Measurements from ENCODE around the gene MEG3. TPM values are rescaled to one million over a fixed set of nuclear protein-coding genes. Genes with fewer than 3 reads are reported as not detected.

Gene MEG3
- total RNA-seq, 1 experiment from 2014 or later: not detected

GRCh38 chr14:100819453-100819828 lies 6.5 kb upstream of the MEG3 start:
- Histone ChIP-seq H3K36me3 (ENCODE audit: low read depth) (no peaks in the 10 kb centered on the region), H3K4me2 (no peak overlapping the region), H3K9me3 (ENCODE audit: insufficient read depth, low read depth) (no peaks in the 10 kb centered on the region), H3K79me2 (ENCODE audit: low read depth) (no peaks in the 10 kb centered on the region), H3K27me3 (ENCODE audit: insufficient read depth, low read depth) (peaks cover 57% of the 10 kb centered on the region), H2AFZ (no peak overlapping the region), H4K20me1 (ENCODE audit: insufficient read depth) (no peaks in the 10 kb centered on the region), H3K27ac (no peak overlapping the region), H3K9me2 (ENCODE audit: insufficient read depth) (no peaks in the 10 kb centered on the region), H3K4me1 (replicated peaks; ENCODE audit: insufficient read depth) (no peaks in the 10 kb centered on the region), H3K4me3 (no peak overlapping the region), H3F3A (ENCODE audit: insufficient read depth, low read depth) (no peaks in the 10 kb centered on the region)
- CTCF ChIA-PET: no interaction called here
- POLR2A ChIA-PET (ENCODE audit: unreplicated experiment): no interaction called here
- intact Hi-C loops (cut with micrococcal nuclease; ENCODE audit: unreplicated experiment): no loop called here
- BruUV-seq (replicated peaks): no TSS peak
- TF ChIP-seq CTCF (conservative IDR thresholded peaks at IDR 0.05): no peak
- no peak for DNase-seq

GRCh38 chr14:100819829-100820475 lies 6.0 kb upstream of the MEG3 start:
- TF ChIP-seq EZH2 (IDR thresholded peaks at IDR 0.05; ENCODE audit: low read depth): no peak
- no peak for TF ChIP-seq CTCF (conservative IDR thresholded peaks at IDR 0.05)
- no peak for DNase-seq
- intact Hi-C loops (cut with micrococcal nuclease; ENCODE audit: unreplicated experiment): no loop called here
- Histone ChIP-seq H3K27me3 (ENCODE audit: insufficient read depth, low read depth) (peaks cover 54% of the 10 kb centered on the region), H4K20me1 (ENCODE audit: insufficient read depth) (no peaks in the 10 kb centered on the region), H3K79me2 (ENCODE audit: low read depth) (no peaks in the 10 kb centered on the region), H3F3A (ENCODE audit: insufficient read depth, low read depth) (no peaks in the 10 kb centered on the region), H3K4me3 (no peak overlapping the region), H3K27ac (no peak overlapping the region), H3K36me3 (ENCODE audit: low read depth) (no peaks in the 10 kb centered on the region), H2AFZ (no peak overlapping the region), H3K9me3 (ENCODE audit: insufficient read depth, low read depth) (no peaks in the 10 kb centered on the region), H3K9me2 (ENCODE audit: insufficient read depth) (no peaks in the 10 kb centered on the region), H3K4me2 (no peak overlapping the region), H3K4me1 (replicated peaks; ENCODE audit: insufficient read depth) (no peaks in the 10 kb centered on the region)
- ChIA-PET POLR2A (ENCODE audit: unreplicated experiment) (no interaction called here), CTCF (no interaction called here)
- BruUV-seq (replicated peaks): no TSS peak

- Histone ChIP-seq H3F3A (ENCODE audit: insufficient read depth, low read depth) (no peaks in the 10 kb centered on the region), H2AFZ (no peak overlapping the region), H3K79me2 (ENCODE audit: low read depth) (no peaks in the 10 kb centered on the region), H3K4me3 (no peak overlapping the region), H3K27me3 (ENCODE audit: insufficient read depth, low read depth) (peaks cover 44% of the 10 kb centered on the region; the same call in 1 of the 2 replicates), H3K9me3 (ENCODE audit: insufficient read depth, low read depth) (no peaks in the 10 kb centered on the region), H4K20me1 (ENCODE audit: insufficient read depth) (no peaks in the 10 kb centered on the region), H3K9me2 (ENCODE audit: insufficient read depth) (no peaks in the 10 kb centered on the region), H3K4me2 (no peak overlapping the region), H3K4me1 (replicated peaks; ENCODE audit: insufficient read depth) (no peaks in the 10 kb centered on the region), H3K27ac (no peak overlapping the region), H3K36me3 (ENCODE audit: low read depth) (no peaks in the 10 kb centered on the region)
- BruUV-seq (replicated peaks): no TSS peak
- intact Hi-C loops (cut with micrococcal nuclease; ENCODE audit: unreplicated experiment): no loop called here
- ChIA-PET POLR2A (ENCODE audit: unreplicated experiment) (no interaction called here), CTCF (no interaction called here)
- TF ChIP-seq CTCF (conservative IDR thresholded peaks at IDR 0.05) (no peak), EZH2 (IDR thresholded peaks at IDR 0.05; ENCODE audit: low read depth) (no peak)
- DNase-seq: no peak
Observed at GRCh38 chr14:100820957-100821356, 5.0 kb upstream of the MEG3 start.

All from PC-9 (cell line).